ENCODE data around the gene RAB3IL1. TPM values are rescaled to one million over a fixed set of nuclear protein-coding genes. Genes with fewer than 3 reads are reported as not detected.
"Not testable (repeated sequence)": the region's sequence is repeated elsewhere in the genome, so short reads cannot be mapped to it uniquely, and the experiment has no call there.

The RAB3IL1 gene
- total RNA-seq, 1 donor: 15.9 TPM

GRCh38 chr11:61885166-61885778 lies 32.1 kb downstream of the RAB3IL1 start:
- no peak overlapping the region for H2AFZ ChIP-seq (ENCODE audit: low read length)
- no peak overlapping the region for H3K4me3 ChIP-seq (ENCODE audit: insufficient read depth, low read length)
- TF ChIP-seq CTCF (IDR thresholded peaks at IDR 0.05; ENCODE audit: extremely low read depth, low read depth, low read length): no peak
- peaks cover 29% of the 10 kb centered on the region for H3K36me3 ChIP-seq (ENCODE audit: insufficient read depth, low read length)
- peaks cover 86% of the 10 kb centered on the region for H3K79me2 ChIP-seq (ENCODE audit: insufficient read depth, low read length)
- peaks cover 34% of the 10 kb centered on the region for H3K4me1 ChIP-seq (ENCODE audit: insufficient read depth, low read length)
- no peaks in the 10 kb centered on the region for H3K9me3 ChIP-seq (ENCODE audit: low read depth, low read length)
- no peak overlapping the region for H3K27ac ChIP-seq (ENCODE audit: low read depth, low read length)
- H3K27me3 ChIP-seq (ENCODE audit: insufficient read depth, low read length): no peaks in the 10 kb centered on the region
- H4K20me1 ChIP-seq (ENCODE audit: insufficient read depth, low read length): peaks cover 46% of the 10 kb centered on the region
- DNase-seq (ENCODE audit: insufficient read length, low spot score, missing footprints): no peak
- no peak overlapping the region for H3K4me2 ChIP-seq (ENCODE audit: insufficient read depth, low read length)

- no peaks in the 10 kb centered on the region for H3K27me3 ChIP-seq (ENCODE audit: insufficient read depth, low read length)
- H3K4me2 ChIP-seq (ENCODE audit: insufficient read depth, low read length): no peak overlapping the region
- no peak for TF ChIP-seq CTCF (IDR thresholded peaks at IDR 0.05; ENCODE audit: extremely low read depth, low read depth, low read length)
- H3K36me3 ChIP-seq (ENCODE audit: insufficient read depth, low read length): peaks cover 31% of the 10 kb centered on the region
- no peak for DNase-seq (ENCODE audit: insufficient read length, low spot score, missing footprints)
- peaks cover 58% of the 10 kb centered on the region for H4K20me1 ChIP-seq (ENCODE audit: insufficient read depth, low read length)
- no peak overlapping the region for H2AFZ ChIP-seq (ENCODE audit: low read length)
- no peaks in the 10 kb centered on the region for H3K9me3 ChIP-seq (ENCODE audit: low read depth, low read length)
- no peak overlapping the region for H3K4me3 ChIP-seq (ENCODE audit: insufficient read depth, low read length)
- H3K79me2 ChIP-seq (ENCODE audit: insufficient read depth, low read length): peaks cover 82% of the 10 kb centered on the region
- peaks cover 31% of the 10 kb centered on the region for H3K4me1 ChIP-seq (ENCODE audit: insufficient read depth, low read length)
- no peak overlapping the region for H3K27ac ChIP-seq (ENCODE audit: low read depth, low read length)
Measured at GRCh38 chr11:61883947-61884346, 33.4 kb downstream of the RAB3IL1 start.

GRCh38 chr11:61883327-61883726 lies 34.0 kb downstream of the RAB3IL1 start:
- Histone ChIP-seq H2AFZ (ENCODE audit: low read length) (no peak overlapping the region), H3K4me1 (ENCODE audit: insufficient read depth, low read length) (peaks cover 26% of the 10 kb centered on the region), H3K79me2 (ENCODE audit: insufficient read depth, low read length) (peaks cover 77% of the 10 kb centered on the region), H3K4me2 (ENCODE audit: insufficient read depth, low read length) (no peak overlapping the region), H3K27me3 (ENCODE audit: insufficient read depth, low read length) (no peaks in the 10 kb centered on the region), H3K27ac (ENCODE audit: low read depth, low read length) (no peak overlapping the region), H3K4me3 (ENCODE audit: insufficient read depth, low read length) (no peak overlapping the region), H3K36me3 (ENCODE audit: insufficient read depth, low read length) (peaks cover 36% of the 10 kb centered on the region), H3K9me3 (ENCODE audit: low read depth, low read length) (no peaks in the 10 kb centered on the region), H4K20me1 (ENCODE audit: insufficient read depth, low read length) (peaks cover 61% of the 10 kb centered on the region)
- no peak for TF ChIP-seq CTCF (IDR thresholded peaks at IDR 0.05; ENCODE audit: extremely low read depth, low read depth, low read length)
- no peak for DNase-seq (ENCODE audit: insufficient read length, low spot score, missing footprints)

GRCh38 chr11:61882879-61883278 lies 34.5 kb downstream of the RAB3IL1 start:
- Histone ChIP-seq H3K27ac (ENCODE audit: low read depth, low read length) (no peak overlapping the region), H3K79me2 (ENCODE audit: insufficient read depth, low read length) (peaks cover 75% of the 10 kb centered on the region), H4K20me1 (ENCODE audit: insufficient read depth, low read length) (peaks cover 58% of the 10 kb centered on the region), H3K36me3 (ENCODE audit: insufficient read depth, low read length) (peaks cover 40% of the 10 kb centered on the region), H3K27me3 (ENCODE audit: insufficient read depth, low read length) (no peaks in the 10 kb centered on the region), H3K4me2 (ENCODE audit: insufficient read depth, low read length) (no peak overlapping the region), H3K9me3 (ENCODE audit: low read depth, low read length) (no peaks in the 10 kb centered on the region), H3K4me3 (ENCODE audit: insufficient read depth, low read length) (no peak overlapping the region), H3K4me1 (ENCODE audit: insufficient read depth, low read length) (peaks cover 22% of the 10 kb centered on the region), H2AFZ (ENCODE audit: low read length) (no peak overlapping the region)
- no peak for TF ChIP-seq CTCF (IDR thresholded peaks at IDR 0.05; ENCODE audit: extremely low read depth, low read depth, low read length)
- no peak for DNase-seq (ENCODE audit: insufficient read length, low spot score, missing footprints)

GRCh38 chr11:61882267-61882666 lies 35.1 kb downstream of the RAB3IL1 start:
- Histone ChIP-seq H3K36me3 (ENCODE audit: insufficient read depth, low read length) (peaks cover 40% of the 10 kb centered on the region), H3K79me2 (ENCODE audit: insufficient read depth, low read length) (peaks cover 69% of the 10 kb centered on the region), H3K4me1 (ENCODE audit: insufficient read depth, low read length) (peaks cover 16% of the 10 kb centered on the region), H4K20me1 (ENCODE audit: insufficient read depth, low read length) (peaks cover 59% of the 10 kb centered on the region)
- H3K9me3 ChIP-seq (ENCODE audit: low read depth, low read length); H3K27me3 ChIP-seq (ENCODE audit: insufficient read depth, low read length); H3K4me3 ChIP-seq (ENCODE audit: insufficient read depth, low read length); H3K27ac ChIP-seq (ENCODE audit: low read depth, low read length); H2AFZ ChIP-seq (ENCODE audit: low read length); H3K4me2 ChIP-seq (ENCODE audit: insufficient read depth, low read length); DNase-seq (ENCODE audit: insufficient read length, low spot score, missing footprints): not testable (repeated sequence)
